ENCODE results near the gene ITIH2. TPM values are rescaled to one million over a fixed set of nuclear protein-coding genes. Genes with fewer than 3 reads are reported as not detected.

ITIH2 gene
- total RNA-seq, 1 donor from 2014 or later = 471 TPM

- DNase-seq (ENCODE audit: low spot score) = no peak
- ATAC-seq = no peak
Measured at GRCh38 chr10:7789390-7789789, 86.3 kb downstream of the ITIH2 start.

GRCh38 chr10:7792541-7792940 lies 89.4 kb downstream of the ITIH2 start:
- ATAC-seq (no peak), DNase-seq (ENCODE audit: low spot score) (no peak)

GRCh38 chr10:7794251-7795026 lies 91.3 kb downstream of the ITIH2 start:
- DNase-seq (ENCODE audit: low spot score) (no peak), ATAC-seq (no peak)

- no peak for DNase-seq (ENCODE audit: low spot score)
- peak; percentile 69 for ATAC-seq
Measured at GRCh38 chr10:7795605-7796004, 92.5 kb downstream of the ITIH2 start.

- DNase-seq (ENCODE audit: low spot score) = no peak
- ATAC-seq = no peak
Measured at GRCh38 chr10:7797582-7797981, 94.5 kb downstream of the ITIH2 start.

Other genes with a start within 250 kb of the ITIH2 start
- 0.30 TPM for gene ITIH5, start 36.4 kb upstream of the ITIH2 start, total RNA-seq
- 2.6 TPM for gene KIN, start 84.7 kb downstream of the ITIH2 start, total RNA-seq
- gene ATP5F1C, start 84.9 kb downstream of the ITIH2 start, total RNA-seq = 168 TPM
- gene TAF3, start 115.2 kb downstream of the ITIH2 start, total RNA-seq = 3.1 TPM